Kidney epithelial cell (primary cell): ENCODE measurements around the gene ACSF2. TPM values are rescaled to one million over a fixed set of nuclear protein-coding genes. Genes with fewer than 3 reads are reported as not detected.

Source experiments
- DNase-seq: peaks from one replicate; pipeline ENCODE4 v3.0.0-alpha.2; 2010; ENCODE audit warnings: low read depth
- H3K27me3 ChIP-seq: 2 replicates; pipeline ENCODE4 v1.6.0; 2011; ENCODE audit warnings: low read length; ENCODE audit not compliant: control insufficient read depth, insufficient read depth
- H3K36me3 ChIP-seq: 2 replicates; pipeline ENCODE4 v1.5.1; 2011; ENCODE audit warnings: low read length; ENCODE audit not compliant: control insufficient read depth, insufficient read depth
- H3K4me3 ChIP-seq: 2 replicates; pipeline ENCODE4 v1.5.1; 2011; ENCODE audit warnings: low read depth, mild to moderate bottlenecking, control low read depth, low read length
- CTCF ChIP-seq: IDR thresholded peaks from 2 replicates; pipeline ENCODE4 v1.5.1; 2011; ENCODE audit warnings: mild to moderate bottlenecking, moderate library complexity, low read length, control low read depth, inconsistent platforms; ENCODE audit not compliant: insufficient read depth, poor library complexity, severe bottlenecking
- total RNA-seq: library from RNA; depleted of rRNA; stranded (reverse); fragments of >200 nt; gene quantifications from 2 replicates; pipeline ENCODE4 v1.2.3, GENCODE V29; 2015

The ACSF2 gene
- 12.7 and 24.8 TPM in 2 replicates for total RNA-seq

GRCh38 chr17:50425682-50426471 lies at the start of gene ACSF2:
ACSF2 (plus strand) TSS chr17:50426218; CDS start chr17:50426262, 44 bp downstream.
- no peaks in the 10 kb centered on the region for H3K27me3 ChIP-seq
- H3K36me3 ChIP-seq: no peaks in the 10 kb centered on the region
- TF ChIP-seq CTCF: no peak
- peak within 1 kb of the TSS; percentile 48 for H3K4me3 ChIP-seq
- no peak for DNase-seq

- no peak for DNase-seq
- no peak for TF ChIP-seq CTCF
- H3K4me3 ChIP-seq: no peak overlapping the region
- H3K27me3 ChIP-seq: no peaks in the 10 kb centered on the region
- peaks cover 2% of the 10 kb centered on the region for H3K36me3 ChIP-seq
Measured at GRCh38 chr17:50379351-50380132, 46.5 kb upstream of the ACSF2 start.

GRCh38 chr17:50380369-50381259 lies 45.4 kb upstream of the ACSF2 start:
- no peak for DNase-seq
- peaks cover 3% of the 10 kb centered on the region for H3K36me3 ChIP-seq

GRCh38 chr17:50381260-50381815 lies 44.7 kb upstream of the ACSF2 start:
- peaks cover 3% of the 10 kb centered on the region for H3K36me3 ChIP-seq
- H3K4me3 ChIP-seq: no peak overlapping the region
- no peak for DNase-seq
- H3K27me3 ChIP-seq: no peaks in the 10 kb centered on the region
- TF ChIP-seq CTCF: no peak

More at GRCh38 chr17:50380369-50381259, 45.4 kb upstream of the ACSF2 start:
- H3K4me3 ChIP-seq: no peak overlapping the region
- H3K27me3 ChIP-seq: no peaks in the 10 kb centered on the region
- peak; percentile 4 for TF ChIP-seq CTCF

- no peak overlapping the region for H3K4me3 ChIP-seq
- TF ChIP-seq CTCF: no peak
- no peak for DNase-seq
- H3K36me3 ChIP-seq: peaks cover 3% of the 10 kb centered on the region
- H3K27me3 ChIP-seq: no peaks in the 10 kb centered on the region
Measured at GRCh38 chr17:50381920-50382319, 44.1 kb upstream of the ACSF2 start.
